ENCODE results near the gene FGB.

FGB gene

GRCh38 chr4:154597798-154598774 lies 35.3 kb downstream of the FGB start:
- DNase-seq, result no peak

GRCh38 chr4:154602404-154603020 lies 39.7 kb downstream of the FGB start:
- no peak for DNase-seq

GRCh38 chr4:154603033-154603943 lies 40.5 kb downstream of the FGB start:
- no peak for DNase-seq

- DNase-seq, result no peak
These were observed 41.9 kb downstream of the FGB start for GRCh38 chr4:154604696-154605200.

GRCh38 chr4:154606728-154607723 lies 44.2 kb downstream of the FGB start:
- DNase-seq, result no peak

- no peak for DNase-seq
These were observed 45.8 kb downstream of the FGB start for GRCh38 chr4:154608361-154609252.

- DNase-seq, result no peak
These were observed 46.7 kb downstream of the FGB start for GRCh38 chr4:154609532-154609931.

GRCh38 chr4:154610582-154610981 lies 47.8 kb downstream of the FGB start:
- DNase-seq, result peak in 1 of 2 donors; percentile 20

- DNase-seq, result no peak
These were observed 49.0 kb downstream of the FGB start for GRCh38 chr4:154611833-154612232.

- no peak for DNase-seq
These were observed 49.9 kb downstream of the FGB start, which contains the start of gene FGG for GRCh38 chr4:154612472-154613414. FGG (minus strand) TSS chr4:154612656; CDS start chr4:154612609, 47 bp downstream.

GRCh38 chr4:154614306-154614705 lies 51.5 kb downstream of the FGB start:
- DNase-seq, result no peak

GRCh38 chr4:154615211-154615610 lies 52.4 kb downstream of the FGB start:
- no peak for DNase-seq

- no peak for DNase-seq
These were observed 53.5 kb downstream of the FGB start for GRCh38 chr4:154616287-154616686.

- peak in 1 of 2 donors; percentile 60 for DNase-seq
These were observed 53.9 kb downstream of the FGB start for GRCh38 chr4:154616731-154617130.

- no peak for DNase-seq
These were observed 55.1 kb downstream of the FGB start for GRCh38 chr4:154617820-154618317.

GRCh38 chr4:154618708-154619315 lies 56.0 kb downstream of the FGB start:
- DNase-seq, result peak in 1 of 2 donors; percentile 40

GRCh38 chr4:154620111-154620510 lies 57.3 kb downstream of the FGB start:
- no peak for DNase-seq

Data from bone marrow (tissue), 2 donors.